Liver (tissue), 9 donors: Measurements from ENCODE around the gene C1QL2. TPM values are rescaled to one million over a fixed set of nuclear protein-coding genes. Genes with fewer than 3 reads are reported as not detected.

ENCODE experiments used
- DNase-seq: peaks from one replicate; pipeline ENCODE4 v3.0.0-alpha.2; 2017; ENCODE audit warnings: low spot score
- H3K27ac ChIP-seq, 2 donors: one replicate each; pipeline ENCODE4 v1.7.0; 2013; ENCODE audit warnings: inconsistent platforms in 2 of 2, low read length in 2 of 2, control low read depth in 1 of 2, low read depth in 1 of 2, mild to moderate bottlenecking in 1 of 2
- H3K27me3 ChIP-seq, 4 donors: one replicate each; pipeline versions ENCODE4 v1.6.1 to v1.7.0; 2013; ENCODE audit warnings: low read length in 3 of 4, inconsistent platforms in 1 of 4, mild to moderate bottlenecking in 1 of 4, moderate library complexity in 1 of 4; ENCODE audit not compliant: control insufficient read depth in 4 of 4, insufficient read depth in 4 of 4
- H3K36me3 ChIP-seq, 4 donors: one replicate each; pipeline versions ENCODE4 v1.6.1 to v1.7.0; 2013; ENCODE audit warnings: low read length in 3 of 4, mild to moderate bottlenecking in 3 of 4, low read depth in 1 of 4, moderate library complexity in 1 of 4; ENCODE audit not compliant: control insufficient read depth in 4 of 4, insufficient read depth in 3 of 4
- H3K4me1 ChIP-seq, 4 donors: one replicate each; pipeline versions ENCODE4 v1.6.1 to v1.7.0; 2013; ENCODE audit warnings: low read length in 3 of 4, mild to moderate bottlenecking in 3 of 4, moderate library complexity in 1 of 4; ENCODE audit not compliant: control insufficient read depth in 4 of 4, insufficient read depth in 4 of 4
- H3K4me3 ChIP-seq, 3 donors: one replicate each; pipeline versions ENCODE4 v1.6.1 to v1.7.0; 2013; ENCODE audit warnings: low read length in 3 of 3, control low read depth in 1 of 3, low read depth in 1 of 3, mild to moderate bottlenecking in 1 of 3
- H3K9ac ChIP-seq, 2 donors: one replicate each; pipeline ENCODE4 v1.7.0; 2013; ENCODE audit warnings: low read length in 2 of 2, mild to moderate bottlenecking in 2 of 2, moderate library complexity in 2 of 2, control low read depth in 1 of 2, low read depth in 1 of 2
- H3K9me3 ChIP-seq, 4 donors: one replicate each; pipeline versions ENCODE4 v1.6.1 to v1.7.0; 2013; ENCODE audit warnings: low read length in 3 of 4; ENCODE audit not compliant: control insufficient read depth in 4 of 4
- ATF3 ChIP-seq: IDR thresholded peaks from 2 replicates; pipeline ENCODE4 v1.6.1; 2016; ENCODE audit warnings: antibody characterized with exemption
- EGR1 ChIP-seq, 2 donors: IDR thresholded peaks; 2 replicates each; pipeline ENCODE4 v1.6.1; 2016 to 2018; ENCODE audit warnings: antibody characterized with exemption in 2 of 2, low read depth in 2 of 2
- FOXA1 ChIP-seq: IDR thresholded peaks from 2 replicates; pipeline ENCODE4 v1.6.1; 2016; ENCODE audit warnings: antibody characterized with exemption
- FOXA2 ChIP-seq: IDR thresholded peaks from 2 replicates; pipeline ENCODE4 v1.6.1; 2016; ENCODE audit warnings: antibody characterized with exemption
- GABPA ChIP-seq, 2 donors: IDR thresholded peaks in 1 of 2; conservative IDR thresholded peaks in 1 of 2; 2 replicates each; pipeline ENCODE4 v1.6.1; 2016; ENCODE audit warnings: antibody characterized with exemption in 2 of 2, mild to moderate bottlenecking in 1 of 2, moderate library complexity in 1 of 2
- HNF4A ChIP-seq, 2 donors: conservative IDR thresholded peaks; 2 replicates each; pipeline ENCODE4 v1.6.1; 2016; ENCODE audit warnings: antibody characterized with exemption in 2 of 2, mild to moderate bottlenecking in 2 of 2
- HNF4G ChIP-seq: IDR thresholded peaks from 2 replicates; pipeline ENCODE4 v1.6.1; 2016; ENCODE audit warnings: antibody characterized with exemption
- JUND ChIP-seq, 2 donors: IDR thresholded peaks; 2 replicates each; pipeline ENCODE4 v1.6.1; 2016; ENCODE audit warnings: antibody characterized with exemption in 2 of 2
- NR2F2 ChIP-seq: IDR thresholded peaks from 2 replicates; pipeline ENCODE4 v1.6.1; 2016; ENCODE audit warnings: antibody characterized with exemption
- RAD21 ChIP-seq, 2 donors: IDR thresholded peaks; 2 replicates each; pipeline ENCODE4 v1.6.1; 2016; ENCODE audit warnings: antibody characterized with exemption in 2 of 2, mild to moderate bottlenecking in 2 of 2
- RXRA ChIP-seq, 2 donors: IDR thresholded peaks; 2 replicates each; pipeline ENCODE4 v1.6.1; 2017 to 2018; ENCODE audit warnings: antibody characterized with exemption in 2 of 2, mild to moderate bottlenecking in 1 of 2
- SP1 ChIP-seq: IDR thresholded peaks from 2 replicates; pipeline ENCODE4 v1.6.1; 2018; ENCODE audit warnings: antibody characterized with exemption, mild to moderate bottlenecking
- TAF1 ChIP-seq: conservative IDR thresholded peaks from 2 replicates; pipeline ENCODE4 v1.6.1; 2016; ENCODE audit warnings: antibody characterized with exemption, mild to moderate bottlenecking
- YY1 ChIP-seq: IDR thresholded peaks from 2 replicates; pipeline ENCODE4 v1.6.1; 2016; ENCODE audit warnings: antibody characterized with exemption, mild to moderate bottlenecking
- WGBS: extraction: QIAGEN DNeasy Blood & Tissue Kit; methylation state at CpG from one replicate; pipeline ENCODE4 v1.1.7; 2013; 5-methylcytosine and 5-hydroxymethylcytosine counted together
- polyA plus RNA-seq, 2 donors: library from polyadenylated mRNA; stranded (reverse) in 1 of 2; unstranded in 1 of 2; fragments of 200-250 nt in 1 of 2; fragments of >200 nt in 1 of 2; fragmentation: Nextera tagmentation in 1 of 2; extraction: Ambion mirVana in 1 of 2; gene quantifications; one replicate each; pipeline versions ENCODE4 v1.2.1 to v1.2.3, GENCODE V29; 2013 to 2015
- total RNA-seq, 2 donors: library from RNA; depleted of rRNA; stranded (reverse); fragments of >200 nt; gene quantifications; one replicate each; pipeline ENCODE4 v1.2.3, GENCODE V29; 2014
- TF ChIP-seq, protein P1 (sequence below): fragments of 150-350 bp; IDR thresholded peaks from 2 replicates; pipeline ENCODE4 v1.5.1; 2017; ENCODE audit warnings: improper control_type of control experiment, low read depth, low read length; ENCODE audit not compliant: missing input control
- TF ChIP-seq, protein P2 (sequence below): IDR thresholded peaks from 2 replicates; pipeline ENCODE4 v1.6.1; 2016; ENCODE audit warnings: antibody characterized with exemption, mild to moderate bottlenecking
- TF ChIP-seq, protein P3 (sequence below): IDR thresholded peaks from 2 replicates; pipeline ENCODE4 v1.6.1; 2016; ENCODE audit warnings: antibody characterized with exemption
- TF ChIP-seq, protein P4 (sequence below): IDR thresholded peaks from 2 replicates; pipeline ENCODE4 v1.6.1; 2016; ENCODE audit warnings: antibody characterized with exemption
- donor health status: healthy.
- donor health status: healthy.
- donor health status: healthy.
- donor health status: healthy.
- donor health status: healthy.

The C1QL2 gene
- total and polyA plus RNA-seq, 4 donors, result not detected

DNA sequence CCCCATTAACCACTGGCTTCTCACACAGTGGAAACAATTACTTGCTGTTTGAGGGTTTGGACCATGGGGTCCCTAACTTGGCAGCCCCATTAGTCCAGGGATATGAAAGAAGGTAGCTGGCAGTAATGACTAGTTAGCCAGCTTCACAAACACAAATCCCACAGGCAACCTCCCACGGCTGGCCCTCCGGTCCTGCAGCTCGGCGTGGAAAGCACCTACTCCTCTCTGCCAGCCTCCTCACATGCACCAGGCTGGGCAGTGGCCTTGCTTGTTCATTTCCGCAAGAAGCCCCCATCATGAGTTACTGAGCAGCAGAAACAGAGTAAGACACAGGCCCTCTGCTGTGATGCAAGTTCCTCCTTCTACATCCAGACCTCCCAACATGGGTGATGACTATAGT is 13.7 kb downstream of the C1QL2 start:
- Histone ChIP-seq H3K9me3 (no peaks in the 10 kb centered on the region), H3K27ac (no peak overlapping the region), H3K4me3 (no peak overlapping the region), H3K9ac (no peak overlapping the region), H3K27me3 (no peaks in the 10 kb centered on the region), H3K36me3 (no peaks in the 10 kb centered on the region), H3K4me1 (no peaks in the 10 kb centered on the region)
- WGBS, result 80% methylated on average over 5 of the region's 5 CpGs
- DNase-seq, result no peak
- no peak for TF ChIP-seq HNF4G
- no peak for TF ChIP-seq NR2F2
- TF ChIP-seq FOXA1, result no peak
- TF ChIP-seq JUND (IDR thresholded peaks at IDR 0.05), result no peak

- H3K27me3 ChIP-seq, result no peaks in the 10 kb centered on the region
- no peaks in the 10 kb centered on the region for H3K9me3 ChIP-seq
- H3K4me3 ChIP-seq, result no peak overlapping the region
- DNase-seq, result no peak
- H3K4me1 ChIP-seq, result no peaks in the 10 kb centered on the region
- no peak overlapping the region for H3K9ac ChIP-seq
- no peak for TF ChIP-seq RAD21 (IDR thresholded peaks at IDR 0.05)
- TF ChIP-seq YY1, result no peak
- TF ChIP-seq EGR1 (IDR thresholded peaks at IDR 0.05; ENCODE audit: low read depth in 2 of 2), result no peak
- TF ChIP-seq FOXA1, result no peak
- TF ChIP-seq, protein P1, sequence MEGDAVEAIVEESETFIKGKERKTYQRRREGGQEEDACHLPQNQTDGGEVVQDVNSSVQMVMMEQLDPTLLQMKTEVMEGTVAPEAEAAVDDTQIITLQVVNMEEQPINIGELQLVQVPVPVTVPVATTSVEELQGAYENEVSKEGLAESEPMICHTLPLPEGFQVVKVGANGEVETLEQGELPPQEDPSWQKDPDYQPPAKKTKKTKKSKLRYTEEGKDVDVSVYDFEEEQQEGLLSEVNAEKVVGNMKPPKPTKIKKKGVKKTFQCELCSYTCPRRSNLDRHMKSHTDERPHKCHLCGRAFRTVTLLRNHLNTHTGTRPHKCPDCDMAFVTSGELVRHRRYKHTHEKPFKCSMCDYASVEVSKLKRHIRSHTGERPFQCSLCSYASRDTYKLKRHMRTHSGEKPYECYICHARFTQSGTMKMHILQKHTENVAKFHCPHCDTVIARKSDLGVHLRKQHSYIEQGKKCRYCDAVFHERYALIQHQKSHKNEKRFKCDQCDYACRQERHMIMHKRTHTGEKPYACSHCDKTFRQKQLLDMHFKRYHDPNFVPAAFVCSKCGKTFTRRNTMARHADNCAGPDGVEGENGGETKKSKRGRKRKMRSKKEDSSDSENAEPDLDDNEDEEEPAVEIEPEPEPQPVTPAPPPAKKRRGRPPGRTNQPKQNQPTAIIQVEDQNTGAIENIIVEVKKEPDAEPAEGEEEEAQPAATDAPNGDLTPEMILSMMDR, result no peak
- TF ChIP-seq NR2F2, result no peak
- TF ChIP-seq JUND (IDR thresholded peaks at IDR 0.05), result no peak
- no peak for TF ChIP-seq HNF4A (conservative IDR thresholded peaks at IDR 0.05)
- TF ChIP-seq ATF3, result no peak
- TF ChIP-seq, protein P2, sequence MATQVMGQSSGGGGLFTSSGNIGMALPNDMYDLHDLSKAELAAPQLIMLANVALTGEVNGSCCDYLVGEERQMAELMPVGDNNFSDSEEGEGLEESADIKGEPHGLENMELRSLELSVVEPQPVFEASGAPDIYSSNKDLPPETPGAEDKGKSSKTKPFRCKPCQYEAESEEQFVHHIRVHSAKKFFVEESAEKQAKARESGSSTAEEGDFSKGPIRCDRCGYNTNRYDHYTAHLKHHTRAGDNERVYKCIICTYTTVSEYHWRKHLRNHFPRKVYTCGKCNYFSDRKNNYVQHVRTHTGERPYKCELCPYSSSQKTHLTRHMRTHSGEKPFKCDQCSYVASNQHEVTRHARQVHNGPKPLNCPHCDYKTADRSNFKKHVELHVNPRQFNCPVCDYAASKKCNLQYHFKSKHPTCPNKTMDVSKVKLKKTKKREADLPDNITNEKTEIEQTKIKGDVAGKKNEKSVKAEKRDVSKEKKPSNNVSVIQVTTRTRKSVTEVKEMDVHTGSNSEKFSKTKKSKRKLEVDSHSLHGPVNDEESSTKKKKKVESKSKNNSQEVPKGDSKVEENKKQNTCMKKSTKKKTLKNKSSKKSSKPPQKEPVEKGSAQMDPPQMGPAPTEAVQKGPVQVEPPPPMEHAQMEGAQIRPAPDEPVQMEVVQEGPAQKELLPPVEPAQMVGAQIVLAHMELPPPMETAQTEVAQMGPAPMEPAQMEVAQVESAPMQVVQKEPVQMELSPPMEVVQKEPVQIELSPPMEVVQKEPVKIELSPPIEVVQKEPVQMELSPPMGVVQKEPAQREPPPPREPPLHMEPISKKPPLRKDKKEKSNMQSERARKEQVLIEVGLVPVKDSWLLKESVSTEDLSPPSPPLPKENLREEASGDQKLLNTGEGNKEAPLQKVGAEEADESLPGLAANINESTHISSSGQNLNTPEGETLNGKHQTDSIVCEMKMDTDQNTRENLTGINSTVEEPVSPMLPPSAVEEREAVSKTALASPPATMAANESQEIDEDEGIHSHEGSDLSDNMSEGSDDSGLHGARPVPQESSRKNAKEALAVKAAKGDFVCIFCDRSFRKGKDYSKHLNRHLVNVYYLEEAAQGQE, result no peak
- TF ChIP-seq FOXA2, result no peak
- no peak for TF ChIP-seq SP1
- TF ChIP-seq RXRA (IDR thresholded peaks at IDR 0.05), result no peak
- no peak for TF ChIP-seq HNF4G
- TF ChIP-seq, protein P3, sequence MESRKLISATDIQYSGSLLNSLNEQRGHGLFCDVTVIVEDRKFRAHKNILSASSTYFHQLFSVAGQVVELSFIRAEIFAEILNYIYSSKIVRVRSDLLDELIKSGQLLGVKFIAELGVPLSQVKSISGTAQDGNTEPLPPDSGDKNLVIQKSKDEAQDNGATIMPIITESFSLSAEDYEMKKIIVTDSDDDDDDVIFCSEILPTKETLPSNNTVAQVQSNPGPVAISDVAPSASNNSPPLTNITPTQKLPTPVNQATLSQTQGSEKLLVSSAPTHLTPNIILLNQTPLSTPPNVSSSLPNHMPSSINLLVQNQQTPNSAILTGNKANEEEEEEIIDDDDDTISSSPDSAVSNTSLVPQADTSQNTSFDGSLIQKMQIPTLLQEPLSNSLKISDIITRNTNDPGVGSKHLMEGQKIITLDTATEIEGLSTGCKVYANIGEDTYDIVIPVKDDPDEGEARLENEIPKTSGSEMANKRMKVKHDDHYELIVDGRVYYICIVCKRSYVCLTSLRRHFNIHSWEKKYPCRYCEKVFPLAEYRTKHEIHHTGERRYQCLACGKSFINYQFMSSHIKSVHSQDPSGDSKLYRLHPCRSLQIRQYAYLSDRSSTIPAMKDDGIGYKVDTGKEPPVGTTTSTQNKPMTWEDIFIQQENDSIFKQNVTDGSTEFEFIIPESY, result no peak
- TF ChIP-seq, protein P4, sequence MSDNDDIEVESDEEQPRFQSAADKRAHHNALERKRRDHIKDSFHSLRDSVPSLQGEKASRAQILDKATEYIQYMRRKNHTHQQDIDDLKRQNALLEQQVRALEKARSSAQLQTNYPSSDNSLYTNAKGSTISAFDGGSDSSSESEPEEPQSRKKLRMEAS, result no peak
- TF ChIP-seq GABPA (IDR thresholded peaks at IDR 0.05 in 1 of 2, conservative IDR thresholded peaks at IDR 0.05 in 1 of 2), result no peak
- no peak for TF ChIP-seq TAF1
- H3K27ac ChIP-seq, result no peak overlapping the region
- WGBS, result 61% methylated on average over 11 of the region's 11 CpGs
- H3K36me3 ChIP-seq, result no peaks in the 10 kb centered on the region
These were observed 15.7 kb downstream of the C1QL2 start for GRCh38 chr2:119142824-119143223.
